ENCODE data around the gene KIAA0753.
A peak's percentile ranks its signal among the peaks of the same experiment; 100 is the strongest.

Gene KIAA0753

DNA sequence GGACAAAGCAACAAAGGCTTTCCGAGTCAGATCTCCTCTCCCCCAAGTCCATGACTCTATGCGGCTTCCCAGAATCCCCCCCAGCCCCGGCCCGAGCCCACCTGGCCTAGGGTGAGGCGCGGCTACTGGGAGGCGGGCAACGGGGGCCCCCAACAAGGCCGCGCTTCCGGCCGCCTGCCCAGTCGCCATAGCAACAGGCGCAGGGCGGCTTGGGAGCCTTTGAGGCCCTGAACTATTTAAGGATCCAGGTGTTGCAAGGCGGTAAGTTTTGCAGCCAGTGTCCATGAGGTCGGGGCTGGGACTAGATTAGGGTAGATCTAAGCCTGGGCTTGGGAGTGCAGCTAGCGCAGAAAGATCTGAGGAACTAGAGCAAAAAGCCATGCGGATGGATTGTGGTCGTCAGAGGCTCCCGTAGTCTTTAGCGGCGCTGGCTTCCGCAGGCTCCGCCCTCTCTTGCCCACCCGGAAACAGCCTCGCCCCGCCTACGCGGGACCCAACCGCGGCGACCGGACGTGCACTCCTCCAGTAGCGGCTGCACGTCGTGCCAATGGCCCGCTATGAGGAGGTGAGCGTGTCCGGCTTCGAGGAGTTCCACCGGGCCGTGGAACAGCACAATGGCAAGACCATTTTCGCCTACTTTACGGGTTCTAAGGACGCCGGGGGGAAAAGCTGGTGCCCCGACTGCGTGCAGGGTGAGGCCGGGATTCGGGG is at the start of gene KIAA0753, which contains the start of gene TXNDC17:
KIAA0753 (minus strand) TSS at position 176 of the 711 bp plus-strand sequence. CDS start 5,608 bp downstream, outside the sequence.
TXNDC17 (plus strand) TSS at position 525 of the 711 bp plus-strand sequence; CDS start at position 548, 23 bp downstream.
- DNase-seq (ENCODE audit: low read depth in 2 of 2): peak; percentile 77 to 90

- no peak for DNase-seq (ENCODE audit: low read depth in 2 of 2)
These were observed 48.4 kb upstream of the KIAA0753 start for GRCh38 chr17:6688944-6689343.

GRCh38 chr17:6686026-6686425 is 45.5 kb upstream of the KIAA0753 start:
- DNase-seq (ENCODE audit: low read depth in 2 of 2): no peak

DNA sequence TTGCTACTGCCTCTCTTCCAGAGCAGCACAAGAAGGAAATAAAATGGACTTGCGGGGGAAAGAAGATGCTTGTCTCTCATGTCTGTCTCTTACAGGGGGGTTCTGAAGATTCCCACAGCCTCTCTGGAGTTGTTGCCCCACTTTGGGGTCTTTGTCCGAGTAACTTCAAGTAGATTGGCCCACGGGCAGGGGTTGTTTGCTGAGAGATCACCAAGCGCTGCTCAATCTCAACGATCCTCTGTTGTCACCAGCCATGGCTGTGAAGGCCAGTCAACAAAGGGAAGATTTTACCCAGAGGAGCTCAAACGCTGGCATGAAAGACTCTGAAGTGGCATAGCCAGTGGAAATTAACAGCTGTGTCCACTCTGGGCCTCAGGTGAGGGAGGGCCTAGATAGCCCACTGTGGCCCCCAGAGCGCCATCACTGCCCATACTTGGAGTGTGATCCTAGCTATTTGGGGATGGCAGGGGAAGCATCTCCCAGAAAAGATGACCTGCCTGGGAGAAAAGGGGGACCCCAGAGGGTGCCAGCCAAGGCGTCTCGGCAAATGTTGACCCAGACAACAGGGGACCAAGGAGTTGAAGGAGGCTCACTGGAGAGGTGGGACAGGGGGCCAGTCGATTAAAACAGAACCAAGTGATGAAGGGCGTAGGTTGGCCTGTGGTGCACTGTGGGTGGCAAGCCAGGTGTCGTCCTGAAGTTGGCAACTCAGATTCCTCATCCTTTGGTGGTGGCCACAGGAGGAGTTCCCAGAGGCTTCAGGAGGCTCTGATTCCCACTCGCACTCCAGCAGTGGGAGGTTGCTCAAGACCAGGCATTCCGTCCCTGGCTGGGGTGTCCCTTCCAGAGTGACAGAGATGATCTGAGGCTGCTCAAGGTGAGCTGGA is 44.6 kb upstream of the KIAA0753 start:
- DNase-seq (ENCODE audit: low read depth in 2 of 2): no peak

GRCh38 chr17:6684460-6684783 is 43.9 kb upstream of the KIAA0753 start:
- no peak for DNase-seq (ENCODE audit: low read depth in 2 of 2)

DNA sequence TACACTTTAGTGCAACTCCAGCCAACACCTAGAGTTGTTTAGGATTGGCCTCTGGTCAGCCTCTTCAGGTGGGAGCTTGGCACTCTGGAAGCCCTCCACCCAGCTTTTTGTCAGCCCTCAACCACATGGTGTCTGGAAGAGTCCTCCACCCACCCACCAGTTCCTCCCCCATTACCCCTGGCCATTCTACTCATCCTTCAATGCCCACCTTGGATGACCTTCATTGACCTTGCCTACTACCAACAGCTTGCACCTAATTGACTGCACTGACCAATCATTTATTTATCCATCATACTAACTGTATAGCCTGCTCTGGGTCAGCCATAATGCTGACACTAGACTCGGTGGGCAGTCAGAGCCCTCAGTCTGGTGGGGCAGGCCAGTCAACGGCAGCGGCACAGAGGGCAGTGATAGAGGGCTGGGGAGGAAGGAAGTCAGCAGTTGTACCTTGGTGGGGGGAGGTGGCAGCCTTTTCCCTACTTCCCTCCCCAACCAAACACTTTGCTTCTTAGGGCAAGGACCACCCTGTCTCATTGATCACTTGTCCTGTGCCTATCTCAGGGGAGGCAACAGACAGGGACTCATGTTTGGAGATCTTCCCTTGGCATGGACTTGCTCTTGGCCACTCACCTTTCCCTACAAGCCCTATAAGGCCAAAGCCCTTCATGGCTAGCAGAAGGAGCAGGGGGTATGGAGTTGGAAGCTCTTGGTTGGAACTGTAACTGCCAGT is 43.4 kb upstream of the KIAA0753 start:
- DNase-seq (ENCODE audit: low read depth in 2 of 2): no peak

- DNase-seq (ENCODE audit: low read depth in 2 of 2): no peak
These were observed 42.7 kb upstream of the KIAA0753 start for GRCh38 chr17:6683081-6683684.

DNA sequence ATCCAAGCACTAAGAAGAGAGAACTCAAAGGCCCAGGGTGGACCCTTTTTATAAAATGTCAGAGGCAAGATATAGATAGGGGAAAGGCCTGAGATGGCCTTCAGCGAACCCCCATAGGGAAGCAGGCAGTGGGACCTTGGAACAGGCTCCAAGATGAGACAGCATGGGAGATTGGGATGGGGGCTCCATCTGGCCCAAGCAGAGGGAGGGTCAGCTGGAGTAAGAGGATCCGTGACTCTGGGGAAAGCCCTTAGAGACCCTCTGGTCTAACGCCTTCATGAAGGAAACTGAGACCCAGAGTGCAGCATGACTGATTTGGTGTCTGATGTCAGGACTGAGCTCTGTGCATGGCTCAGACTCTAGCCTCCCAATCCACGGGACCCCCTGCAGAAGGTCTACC is 41.8 kb upstream of the KIAA0753 start:
- no peak for DNase-seq (ENCODE audit: low read depth in 2 of 2)

DNA sequence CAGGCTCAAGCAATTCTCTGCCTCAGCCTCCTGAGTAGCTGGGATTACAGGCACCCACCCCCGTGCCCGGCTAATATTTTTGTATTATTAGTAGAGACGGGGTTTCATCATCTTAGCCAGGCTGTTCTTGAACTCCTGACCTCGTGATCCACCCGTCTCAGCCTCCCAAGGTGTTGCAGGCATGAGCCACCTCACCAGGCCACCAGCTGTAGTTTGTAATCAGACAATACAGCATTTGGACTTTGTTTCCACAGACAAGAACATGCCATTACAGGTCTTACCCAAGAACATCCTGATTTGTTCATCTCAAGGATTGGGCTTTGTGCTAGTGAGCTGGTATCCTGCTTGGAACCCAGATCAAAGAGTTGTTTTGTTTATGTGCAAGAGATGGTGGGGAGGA is 41.2 kb upstream of the KIAA0753 start:
- no peak for DNase-seq (ENCODE audit: low read depth in 2 of 2)

DNA sequence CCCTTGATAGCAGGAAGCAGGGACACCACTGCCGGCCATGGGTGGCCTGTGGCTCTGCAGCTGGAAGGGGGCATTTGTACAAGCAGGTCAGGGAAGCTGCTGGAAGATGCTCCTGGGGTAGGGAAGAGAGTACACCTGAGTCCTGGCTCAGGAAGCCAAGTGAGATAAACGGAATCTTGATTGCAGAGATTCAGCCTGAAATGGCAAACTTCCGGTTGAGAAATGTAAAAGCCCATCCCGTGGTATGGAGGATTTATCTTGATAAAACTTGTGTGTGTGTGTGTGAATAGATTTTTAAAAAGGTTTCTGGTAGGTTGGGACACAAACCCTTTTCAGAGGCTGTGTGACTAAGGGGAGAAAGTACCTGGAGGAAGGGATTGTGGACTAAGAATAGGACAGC is 40.7 kb upstream of the KIAA0753 start:
- no peak for DNase-seq (ENCODE audit: low read depth in 2 of 2)

DNA sequence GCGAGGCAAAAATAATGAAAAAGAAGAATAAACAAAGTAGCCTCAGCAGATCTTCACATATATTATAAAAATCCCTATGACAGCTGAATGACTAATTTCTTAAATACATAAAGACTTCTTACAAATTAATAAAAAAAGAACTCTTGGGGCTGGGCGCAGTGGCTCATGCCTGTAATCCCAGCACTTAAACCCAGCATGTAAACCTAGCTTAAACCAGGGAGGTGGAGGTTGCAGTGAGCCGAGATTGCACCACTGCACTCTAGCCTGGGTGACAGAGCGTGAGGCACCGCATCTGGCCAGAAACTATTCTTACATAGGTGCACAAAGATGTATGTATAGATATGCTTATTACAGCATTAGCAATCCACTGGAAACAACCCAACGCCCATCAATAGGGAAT is 38.7 kb upstream of the KIAA0753 start:
- DNase-seq (ENCODE audit: low read depth in 2 of 2): no peak

- no peak for DNase-seq (ENCODE audit: low read depth in 2 of 2)
These were observed 37.4 kb upstream of the KIAA0753 start for GRCh38 chr17:6677946-6678345.

GRCh38 chr17:6677158-6677831 is 36.8 kb upstream of the KIAA0753 start:
- no peak for DNase-seq (ENCODE audit: low read depth in 2 of 2)

GRCh38 chr17:6676802-6677157 is 36.3 kb upstream of the KIAA0753 start:
- DNase-seq (ENCODE audit: low read depth in 2 of 2): no peak

DNA sequence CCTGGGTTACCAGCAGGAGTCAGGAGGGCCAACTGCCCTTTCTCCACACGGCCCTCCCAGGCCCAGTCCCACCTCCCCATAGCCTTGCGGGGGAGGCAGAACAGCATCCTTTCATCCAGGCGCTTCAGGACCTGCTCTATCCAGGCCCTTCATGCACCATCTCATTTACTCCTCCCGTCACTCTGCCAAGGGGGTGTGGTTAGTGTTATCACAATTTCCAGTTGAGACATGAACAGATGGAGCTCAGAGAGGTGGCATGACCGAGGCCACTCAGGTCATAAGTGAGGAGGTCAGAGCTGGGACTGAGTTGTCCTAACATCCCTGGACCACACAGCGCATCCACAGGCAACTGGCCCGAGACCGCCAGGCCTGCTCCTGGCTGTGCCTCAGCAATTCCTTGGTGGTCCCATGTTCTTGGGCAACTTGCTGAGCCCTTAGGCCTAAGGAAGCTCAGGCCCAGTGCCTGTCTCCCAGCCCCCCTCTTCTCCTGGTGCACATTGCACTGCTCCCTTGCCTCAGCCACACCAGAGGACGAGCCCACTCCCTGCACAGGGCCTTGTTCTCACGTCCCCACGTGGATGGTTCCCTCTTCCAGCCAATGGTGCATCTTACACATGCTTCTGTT is 34.8 kb upstream of the KIAA0753 start:
- no peak for DNase-seq (ENCODE audit: low read depth in 2 of 2)

DNA sequence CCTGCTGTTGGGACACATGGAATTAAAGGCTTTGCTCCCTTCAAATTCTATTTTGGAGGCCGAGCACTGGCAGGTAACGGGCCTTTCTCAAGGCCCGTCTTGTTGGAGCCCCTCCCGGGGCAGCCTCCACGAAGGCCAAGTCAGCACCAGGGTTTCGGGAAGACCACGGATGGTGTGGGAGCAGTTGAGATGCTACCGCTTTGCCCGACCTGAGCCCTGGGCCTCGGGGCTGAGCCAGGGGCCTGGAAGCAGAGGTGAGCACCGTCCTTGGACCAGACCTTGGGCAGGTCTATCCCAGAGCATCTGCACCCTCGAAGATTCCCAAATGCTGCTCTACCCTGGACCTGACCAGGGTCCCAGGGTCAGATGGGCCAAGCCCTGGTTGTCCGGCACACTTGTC is 34.1 kb upstream of the KIAA0753 start:
- no peak for DNase-seq (ENCODE audit: low read depth in 2 of 2)

DNA sequence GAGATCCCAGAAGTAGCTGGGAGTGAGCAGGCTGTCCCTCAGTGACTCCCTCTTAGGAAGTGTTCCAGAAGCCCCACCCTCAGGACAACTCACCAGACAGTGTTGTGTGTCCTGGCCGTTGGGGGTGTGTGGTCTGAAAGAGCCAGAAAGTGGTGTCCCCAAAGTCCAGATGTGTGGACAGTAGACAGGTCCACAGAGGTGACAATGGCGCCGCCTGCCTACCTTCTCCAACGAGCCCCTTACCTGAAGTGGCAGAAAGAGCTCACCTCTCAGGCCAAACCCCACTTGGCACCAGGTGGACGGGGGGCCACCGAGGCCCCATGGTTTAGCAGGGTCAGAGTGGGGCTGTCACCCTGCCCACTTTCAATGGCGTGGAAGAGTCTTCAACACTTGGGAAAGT is 30.9 kb upstream of the KIAA0753 start:
- no peak for DNase-seq (ENCODE audit: low read depth in 2 of 2)

DNA sequence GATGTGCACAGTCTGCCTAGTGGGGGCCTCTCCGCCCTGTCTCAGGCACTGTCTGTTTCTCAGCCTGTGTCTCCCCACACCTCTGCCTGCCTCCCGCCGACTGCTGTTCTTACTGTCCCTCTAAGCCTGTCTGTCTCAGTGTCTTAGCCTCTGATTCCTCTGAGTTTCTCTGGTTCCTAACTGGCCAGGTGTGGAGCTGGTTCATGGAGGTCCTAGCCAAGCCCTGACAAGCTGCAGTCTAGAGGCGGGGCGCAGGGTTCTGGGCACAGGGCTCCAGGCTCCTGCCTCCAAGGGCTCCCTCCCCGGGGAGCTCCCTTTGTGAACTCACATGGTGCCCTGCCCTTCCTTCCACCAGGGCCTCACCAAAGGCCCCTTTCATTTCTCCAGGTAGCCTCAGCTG is 30.5 kb upstream of the KIAA0753 start:
- DNase-seq (ENCODE audit: low read depth in 2 of 2): no peak

DNA sequence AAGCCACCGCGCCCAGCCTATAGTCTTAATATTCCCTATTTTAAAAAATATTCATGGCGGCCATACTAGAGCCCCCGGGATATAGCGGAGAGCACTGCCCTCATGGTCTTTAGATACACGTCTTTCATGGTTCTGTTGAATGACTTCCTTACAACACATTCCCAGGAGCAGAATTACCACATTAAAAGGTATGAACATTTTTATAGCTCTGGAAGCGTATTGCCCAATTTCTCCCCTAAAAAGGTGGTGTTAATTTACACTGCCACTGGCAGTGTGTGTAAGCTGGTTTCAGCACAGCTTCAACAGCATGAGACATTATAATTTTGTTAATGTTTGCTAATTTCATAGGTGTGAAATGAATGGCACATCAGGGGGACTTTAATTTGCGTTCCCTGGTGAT is 30.1 kb upstream of the KIAA0753 start:
- no peak for DNase-seq (ENCODE audit: low read depth in 2 of 2)

- DNase-seq (ENCODE audit: low read depth in 2 of 2): no peak
These were observed 29.1 kb upstream of the KIAA0753 start for GRCh38 chr17:6669479-6670212.

All from stimulated activated CD8-positive, alpha-beta memory T cell treated with anti-CD3 and anti-CD28 coated beads, Interleukin-7, amount 100 ng/mL, for 4 hours (primary cell).